Left ventricle myocardium inferior (tissue), 1 donor: ENCODE measurements around the gene ZNF212. TPM values are rescaled to one million over a fixed set of nuclear protein-coding genes. Genes with fewer than 3 reads are reported as not detected.

Source experiments
- DNase-seq: peaks from one replicate; pipeline ENCODE4 v3.0.0-alpha.2; 2020
- H3K27ac ChIP-seq: fragments of 200-600 bp; replicated peaks from 2 replicates; pipeline ENCODE4 v1.8.0; 2021
- H3K27me3 ChIP-seq: fragments of 200-600 bp; 2 replicates; pipeline ENCODE4 v1.8.0; 2021; ENCODE audit warnings: low read depth
- H3K36me3 ChIP-seq: fragments of 200-600 bp; 2 replicates; pipeline ENCODE4 v1.8.0; 2021
- H3K4me1 ChIP-seq: fragments of 200-600 bp; 2 replicates; pipeline ENCODE4 v1.8.0; 2021
- H3K4me3 ChIP-seq: fragments of 200-600 bp; 2 replicates; pipeline ENCODE4 v1.8.0; 2021; ENCODE audit warnings: mild to moderate bottlenecking, moderate library complexity
- H3K9me3 ChIP-seq: fragments of 200-600 bp; replicated peaks from 2 replicates; pipeline ENCODE4 v1.8.0; 2021
- CTCF ChIP-seq: fragments of 200-600 bp; IDR thresholded peaks from 2 replicates; pipeline ENCODE4 v1.8.0; 2021; ENCODE audit warnings: antibody characterized with exemption, mild to moderate bottlenecking, borderline replicate concordance
- intact Hi-C: fragments of 100-400 bp; cut with micrococcal nuclease; formaldehyde crosslinking; loops from one replicate; pipeline ENCODE4 v1.11.0; 2022
- total RNA-seq: library from RNA; stranded (reverse); fragmentation: NEBNext Ultra II Directional; extraction: Animal tissue kit (Norgen Biotek cat#: 25700); gene quantifications from one replicate; pipeline ENCODE4 v1.2.1, GENCODE V29; 2021
- donor health status: DM: no; HTN: yes; CAD: no; lungs with severe emphysema.

ZNF212 gene
- total RNA-seq, 1 donor from 2014 or later: 5.4 TPM

- DNase-seq: no peak
- peak overlapping the region; percentile 92 for H3K4me3 ChIP-seq
- H3K9me3 ChIP-seq: no peaks in the 10 kb centered on the region
- no peak for TF ChIP-seq CTCF
- peaks cover 36% of the 10 kb centered on the region for H3K36me3 ChIP-seq
- H3K27me3 ChIP-seq: no peaks in the 10 kb centered on the region
- peak overlapping the region; percentile 97 for H3K27ac ChIP-seq
- intact Hi-C loops: no loop called here
- H3K4me1 ChIP-seq: peaks cover 29% of the 10 kb centered on the region
Measured at GRCh38 chr7:149196705-149197171, 42.7 kb upstream of the ZNF212 start.

DNA sequence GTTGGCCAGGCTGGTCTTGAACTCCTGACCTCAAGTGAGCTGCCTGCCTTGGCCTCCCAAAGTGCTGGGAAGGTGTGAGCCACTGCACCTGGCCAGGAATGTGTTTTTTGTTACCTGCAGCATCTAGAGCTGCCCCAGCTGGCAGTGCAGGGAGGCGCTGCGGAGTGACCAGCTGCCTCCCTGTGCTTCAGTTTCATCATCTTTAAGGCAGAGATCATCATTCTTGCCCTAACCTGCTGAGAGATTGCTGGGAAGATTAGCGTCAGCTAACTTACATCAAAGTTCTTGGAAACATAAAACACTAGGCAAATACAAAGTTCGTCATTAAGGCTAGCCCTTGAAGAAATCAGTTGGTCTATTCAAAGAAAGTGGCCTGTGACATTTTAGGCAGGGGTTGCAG, 41.8 kb upstream of the ZNF212 start:
- no peak overlapping the region for H3K27ac ChIP-seq
- TF ChIP-seq CTCF: no peak
- no peaks in the 10 kb centered on the region for H3K27me3 ChIP-seq
- no peaks in the 10 kb centered on the region for H3K9me3 ChIP-seq
- no peak for DNase-seq
- peaks cover 46% of the 10 kb centered on the region for H3K36me3 ChIP-seq
- peaks cover 35% of the 10 kb centered on the region for H3K4me1 ChIP-seq
- intact Hi-C loops: no loop called here
- H3K4me3 ChIP-seq: no peak overlapping the region

DNA sequence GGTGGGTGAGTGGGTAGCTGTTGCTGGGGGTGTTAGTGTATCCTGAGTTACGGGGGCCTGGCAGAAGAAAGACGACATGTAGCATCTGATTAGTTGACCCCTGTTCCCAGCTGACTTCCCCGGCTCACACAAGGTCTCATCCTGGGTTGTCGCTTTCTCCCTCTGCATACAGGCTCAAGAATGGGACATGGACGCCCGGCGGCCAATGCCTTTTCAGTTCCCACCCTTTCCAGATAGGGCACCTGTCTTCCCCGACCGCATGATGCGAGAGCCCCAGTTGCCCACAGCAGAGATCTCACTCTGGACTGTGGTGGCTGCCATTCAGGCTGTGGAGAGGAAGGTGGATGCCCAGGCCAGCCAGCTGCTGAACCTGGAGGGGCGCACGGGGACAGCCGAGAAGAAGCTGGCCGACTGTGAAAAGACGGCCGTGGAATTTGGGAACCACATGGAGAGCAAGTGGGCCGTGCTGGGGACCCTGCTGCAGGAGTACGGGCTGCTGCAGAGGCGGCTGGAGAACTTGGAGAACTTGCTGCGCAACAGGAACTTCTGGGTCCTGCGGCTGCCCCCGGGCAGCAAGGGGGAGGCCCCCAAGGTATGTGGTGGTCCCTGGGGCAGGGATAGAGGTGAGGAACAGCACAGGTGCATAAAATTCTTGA, 41.2 kb upstream of the ZNF212 start:
- no peak for DNase-seq
- Histone ChIP-seq H3K27me3 (no peaks in the 10 kb centered on the region), H3K4me3 (no peak overlapping the region), H3K9me3 (no peaks in the 10 kb centered on the region), H3K36me3 (peaks cover 52% of the 10 kb centered on the region), H3K27ac (no peak overlapping the region), H3K4me1 (peaks cover 41% of the 10 kb centered on the region)
- intact Hi-C loops: no loop called here
- TF ChIP-seq CTCF: no peak

DNA sequence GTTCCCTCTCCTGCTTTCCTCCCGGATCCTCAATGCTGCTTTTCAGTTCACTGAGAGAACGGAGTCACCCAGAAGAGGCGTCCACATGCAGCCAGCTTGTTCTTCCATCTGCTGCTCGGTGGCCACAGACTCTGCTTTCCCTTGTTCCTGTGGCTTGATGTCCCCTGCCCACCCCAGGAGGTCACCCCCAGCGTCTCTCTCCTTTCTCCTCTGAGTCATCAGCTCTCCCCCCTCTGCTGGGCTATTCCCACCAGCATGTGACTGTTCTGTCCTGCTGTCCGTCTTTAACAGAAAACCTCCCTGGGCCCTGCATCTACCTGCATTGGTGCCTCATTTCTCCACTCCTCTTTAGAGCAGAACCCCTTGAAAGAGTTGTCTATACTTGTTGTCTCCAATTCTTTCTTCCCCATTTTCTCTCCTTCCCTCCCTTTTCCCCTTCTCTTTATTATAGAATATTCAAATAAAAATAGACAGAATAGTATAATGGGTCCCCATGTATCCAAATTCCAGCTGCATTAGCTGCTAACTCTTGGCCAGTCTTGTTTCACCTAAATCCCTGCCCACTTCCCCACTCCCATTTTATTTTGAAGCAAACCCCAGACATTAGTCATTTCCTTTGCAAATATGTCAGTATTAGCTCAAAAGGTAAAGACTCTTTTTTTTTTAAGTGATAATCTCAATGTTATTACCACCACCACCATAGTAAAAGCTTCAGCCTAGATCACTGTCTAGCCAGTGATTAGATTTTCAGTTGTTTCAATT, 40.0 kb upstream of the ZNF212 start:
- Histone ChIP-seq H3K4me3 (no peak overlapping the region), H3K4me1 (peaks cover 44% of the 10 kb centered on the region), H3K27ac (no peak overlapping the region), H3K9me3 (no peaks in the 10 kb centered on the region), H3K36me3 (peaks cover 63% of the 10 kb centered on the region), H3K27me3 (no peaks in the 10 kb centered on the region)
- no peak for DNase-seq
- intact Hi-C loops: no loop called here
- no peak for TF ChIP-seq CTCF

- DNase-seq: no peak
- Histone ChIP-seq H3K27me3 (no peaks in the 10 kb centered on the region), H3K36me3 (peaks cover 93% of the 10 kb centered on the region), H3K27ac (peak overlapping the region; percentile 39), H3K4me1 (peaks cover 16% of the 10 kb centered on the region), H3K4me3 (no peak overlapping the region), H3K9me3 (no peaks in the 10 kb centered on the region)
- intact Hi-C loops: no loop called here
- TF ChIP-seq CTCF: no peak
Measured at GRCh38 chr7:149202831-149203231, 36.6 kb upstream of the ZNF212 start.
